ENCODE measurements around the gene TREM2. TPM values are rescaled to one million over a fixed set of nuclear protein-coding genes. Genes with fewer than 3 reads are reported as not detected.

TREM2 gene
- total and polyA plus RNA-seq, 10 of the 15 experiments (the other 5 are each of a cell fraction or from before 2014, with no cell fraction given), result not detected

- TF ChIP-seq POLR2AphosphoS2 (IDR thresholded peaks at IDR 0.05; ENCODE audit: low read depth, low read length) (no peak), FOXM1 (IDR thresholded peaks at IDR 0.05; ENCODE audit: low read depth, low read length) (no peak), ZBTB40 (IDR thresholded peaks at IDR 0.05; ENCODE audit: borderline replicate concordance) (no peak)
Measured at GRCh38 chr6:41190791-41191190, 27.9 kb upstream of the TREM2 start (continued).

GRCh38 chr6:41189967-41190366, 27.1 kb upstream of the TREM2 start:
- ATAC-seq (no peak), DNase-seq (ENCODE audit: low read depth, low spot score) (no peak), FAIRE-seq (no peak)
- H3K4me3 ChIP-seq, result no peak overlapping the region
- peaks cover 17% of the 10 kb centered on the region for H3K9me3 ChIP-seq (replicated peaks; ENCODE audit: control insufficient read depth, insufficient read depth, low read length)
- no peak overlapping the region for H3K27ac ChIP-seq (ENCODE audit: control insufficient read depth, insufficient read depth)
- 100% methylated on average over 2 of the region's 2 CpGs for WGBS (ENCODE audit: insufficient coverage, insufficient replicate concordance, low lambda C conversion rate, missing lambda C conversion rate)
- H3K4me2 ChIP-seq (ENCODE audit: control insufficient read depth, insufficient read depth), result no peak overlapping the region
- H2AFZ ChIP-seq (ENCODE audit: control insufficient read depth, low read depth, low read length), result no peak overlapping the region
- TF ChIP-seq CREM (IDR thresholded peaks at IDR 0.05; ENCODE audit: low read depth) (no peak), CBX5 (IDR thresholded peaks at IDR 0.05; ENCODE audit: low read depth) (peak; percentile 56; the same call in 1 of the 2 replicates), BCLAF1 (IDR thresholded peaks at IDR 0.05) (no peak)
- intact Hi-C loops (cut with micrococcal nuclease; ENCODE audit: unreplicated experiment) (loop anchor here (5.0 kb wide), 1 partner anchor 127 kb away; no protein-coding TSS in a partner anchor), in situ Hi-C loops (cut with MboI) (no loop called here)
- CTCF ChIA-PET, result interaction anchor here (1.1 to 1.8 kb wide), 5 partner anchors 9 to 128 kb away, joined by 3 to 6 read pairs (median 3); partner anchors contain the start of gene TREML1
- RAD21 ChIA-PET (ENCODE audit: unreplicated experiment), result no interaction called here
- peaks cover 0 to 4% of the 10 kb centered on the region in 2 experiments; a peak in 2 of 4 replicates for H3K36me3 ChIP-seq (ENCODE audit: control insufficient read depth in 2 of 2, insufficient read depth in 2 of 2, low read length in 1 of 2)
- H3K27me3 ChIP-seq (replicated peaks in 1 of 2; ENCODE audit: control insufficient read depth in 2 of 2, insufficient read depth in 2 of 2, low read length in 1 of 2), result no peaks in the 10 kb centered on the region; a peak in 1 of 4 replicates
- SMC1A ChIA-PET (ENCODE audit: uncharacterized antibody, unreplicated experiment), result interaction anchor here (0.6 to 2.1 kb wide), 3 partner anchors 8 to 128 kb away, joined by 3 to 5 read pairs (median 3); no protein-coding TSS in a partner anchor
- H3K9ac ChIP-seq (ENCODE audit: control insufficient read depth, insufficient read depth, low read length), result no peak overlapping the region
- POLR2A ChIA-PET, result no interaction called here
- no peaks in the 10 kb centered on the region for H4K20me1 ChIP-seq (ENCODE audit: control insufficient read depth, insufficient read depth)
- H3K79me2 ChIP-seq (ENCODE audit: control insufficient read depth, insufficient read depth, low read length), result no peaks in the 10 kb centered on the region
- no TSS peak for BruUV-seq (replicated peaks)
- no peaks in the 10 kb centered on the region for H3K4me1 ChIP-seq (ENCODE audit: control insufficient read depth, insufficient read depth, low read length)
